Left ventricle myocardium inferior (tissue), 1 donor: Measurements from ENCODE around the gene MGAT1. TPM values are rescaled to one million over a fixed set of nuclear protein-coding genes. Genes with fewer than 3 reads are reported as not detected.

Experiments
- DNase-seq: peaks from one replicate; pipeline ENCODE4 v3.0.0-alpha.2; 2020
- H3K27ac ChIP-seq: fragments of 200-600 bp; replicated peaks from 2 replicates; pipeline ENCODE4 v1.8.0; 2021
- H3K27me3 ChIP-seq: fragments of 200-600 bp; 2 replicates; pipeline ENCODE4 v1.8.0; 2021; ENCODE audit warnings: low read depth
- H3K36me3 ChIP-seq: fragments of 200-600 bp; 2 replicates; pipeline ENCODE4 v1.8.0; 2021
- H3K4me1 ChIP-seq: fragments of 200-600 bp; 2 replicates; pipeline ENCODE4 v1.8.0; 2021
- H3K4me3 ChIP-seq: fragments of 200-600 bp; 2 replicates; pipeline ENCODE4 v1.8.0; 2021; ENCODE audit warnings: mild to moderate bottlenecking, moderate library complexity
- H3K9me3 ChIP-seq: fragments of 200-600 bp; replicated peaks from 2 replicates; pipeline ENCODE4 v1.8.0; 2021
- intact Hi-C: fragments of 100-400 bp; cut with micrococcal nuclease; formaldehyde crosslinking; loops from one replicate; pipeline ENCODE4 v1.11.0; 2022
- total RNA-seq: library from RNA; stranded (reverse); fragmentation: NEBNext Ultra II Directional; extraction: Animal tissue kit (Norgen Biotek cat#: 25700); gene quantifications from one replicate; pipeline ENCODE4 v1.2.1, GENCODE V29; 2021
- TF ChIP-seq, protein P1 (sequence below): fragments of 200-600 bp; IDR thresholded peaks from 2 replicates; pipeline ENCODE4 v1.8.0; 2021; ENCODE audit warnings: antibody characterized with exemption, mild to moderate bottlenecking, borderline replicate concordance
- donor health status: DM: no; HTN: yes; CAD: no; lungs with severe emphysema.

Gene MGAT1
- total RNA-seq, 1 donor from 2014 or later: 60.4 TPM

DNA sequence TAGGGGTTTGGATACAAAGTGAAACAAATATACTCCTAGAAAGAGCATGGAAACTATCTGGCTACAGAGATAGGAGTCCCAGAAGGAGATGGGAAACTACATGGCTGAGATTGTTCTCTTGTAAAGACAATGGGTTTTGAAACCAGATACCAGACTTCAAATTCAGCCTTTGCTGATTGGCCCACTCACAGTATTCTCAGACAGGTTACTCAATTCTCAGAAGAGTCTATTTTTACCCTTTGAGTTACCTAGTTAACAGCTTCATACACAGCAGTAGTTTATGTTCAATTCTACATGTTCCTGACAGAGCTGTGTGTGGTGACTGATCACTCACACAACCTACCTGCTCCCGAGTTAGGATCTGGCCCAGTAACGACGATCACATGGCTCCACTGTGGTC is 44.4 kb upstream of the MGAT1 start:
- H3K27ac ChIP-seq: no peak overlapping the region
- DNase-seq: no peak
- H3K4me1 ChIP-seq: peaks cover 2% of the 10 kb centered on the region
- TF ChIP-seq, protein P1, sequence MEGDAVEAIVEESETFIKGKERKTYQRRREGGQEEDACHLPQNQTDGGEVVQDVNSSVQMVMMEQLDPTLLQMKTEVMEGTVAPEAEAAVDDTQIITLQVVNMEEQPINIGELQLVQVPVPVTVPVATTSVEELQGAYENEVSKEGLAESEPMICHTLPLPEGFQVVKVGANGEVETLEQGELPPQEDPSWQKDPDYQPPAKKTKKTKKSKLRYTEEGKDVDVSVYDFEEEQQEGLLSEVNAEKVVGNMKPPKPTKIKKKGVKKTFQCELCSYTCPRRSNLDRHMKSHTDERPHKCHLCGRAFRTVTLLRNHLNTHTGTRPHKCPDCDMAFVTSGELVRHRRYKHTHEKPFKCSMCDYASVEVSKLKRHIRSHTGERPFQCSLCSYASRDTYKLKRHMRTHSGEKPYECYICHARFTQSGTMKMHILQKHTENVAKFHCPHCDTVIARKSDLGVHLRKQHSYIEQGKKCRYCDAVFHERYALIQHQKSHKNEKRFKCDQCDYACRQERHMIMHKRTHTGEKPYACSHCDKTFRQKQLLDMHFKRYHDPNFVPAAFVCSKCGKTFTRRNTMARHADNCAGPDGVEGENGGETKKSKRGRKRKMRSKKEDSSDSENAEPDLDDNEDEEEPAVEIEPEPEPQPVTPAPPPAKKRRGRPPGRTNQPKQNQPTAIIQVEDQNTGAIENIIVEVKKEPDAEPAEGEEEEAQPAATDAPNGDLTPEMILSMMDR: no peak
- no peak overlapping the region for H3K4me3 ChIP-seq
- H3K9me3 ChIP-seq: peaks cover 12% of the 10 kb centered on the region
- intact Hi-C loops: no loop called here
- H3K27me3 ChIP-seq: no peaks in the 10 kb centered on the region
- peaks cover 57% of the 10 kb centered on the region for H3K36me3 ChIP-seq

DNA sequence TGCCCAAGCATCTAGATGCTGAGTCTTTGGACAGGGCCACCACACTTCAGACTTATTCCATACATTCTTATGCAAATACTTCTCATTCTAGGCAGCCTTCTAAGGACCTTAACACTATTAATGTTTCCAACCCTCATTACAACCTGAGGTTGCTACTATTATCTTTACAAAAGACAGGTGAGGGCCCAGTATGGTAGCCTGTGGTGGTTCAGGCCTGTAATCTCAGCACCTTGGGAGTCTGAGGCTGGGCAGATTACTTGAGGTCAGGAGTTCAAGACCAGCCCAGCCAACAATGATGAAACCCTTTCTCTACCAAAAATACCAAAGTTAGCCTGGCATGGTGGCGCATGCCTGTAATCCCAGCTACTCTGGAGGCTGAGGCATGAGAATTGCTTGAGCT is 42.3 kb upstream of the MGAT1 start:
- H3K27ac ChIP-seq: no peak overlapping the region
- H3K36me3 ChIP-seq: peaks cover 35% of the 10 kb centered on the region
- intact Hi-C loops: no loop called here
- no peak overlapping the region for H3K4me3 ChIP-seq
- no peaks in the 10 kb centered on the region for H3K27me3 ChIP-seq
- peaks cover 7% of the 10 kb centered on the region for H3K9me3 ChIP-seq
- TF ChIP-seq, protein P1: no peak
- H3K4me1 ChIP-seq: no peaks in the 10 kb centered on the region
- no peak for DNase-seq

DNA sequence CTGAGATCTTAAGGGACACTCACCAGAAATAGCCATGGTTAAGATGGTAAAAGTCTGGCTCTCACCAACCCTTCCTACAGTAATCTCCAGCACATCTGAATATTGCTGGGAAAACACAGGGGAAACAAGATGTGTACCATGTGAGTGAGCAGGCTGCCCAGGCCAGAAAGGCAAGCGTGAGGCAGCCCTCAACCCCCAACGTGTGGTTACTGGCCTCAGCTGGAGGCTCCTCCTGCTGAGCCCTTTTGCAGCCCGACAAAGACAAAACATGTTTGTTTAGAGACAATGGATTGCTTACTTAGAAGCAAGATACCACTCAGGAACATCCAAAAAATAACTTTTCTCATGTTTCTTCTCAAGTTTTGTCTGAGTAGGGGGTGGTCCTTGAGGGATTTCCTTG is 41.8 kb upstream of the MGAT1 start:
- TF ChIP-seq, protein P1: no peak
- H3K27ac ChIP-seq: no peak overlapping the region
- intact Hi-C loops: no loop called here
- H3K4me1 ChIP-seq: no peaks in the 10 kb centered on the region
- peaks cover 31% of the 10 kb centered on the region for H3K36me3 ChIP-seq
- no peaks in the 10 kb centered on the region for H3K27me3 ChIP-seq
- H3K9me3 ChIP-seq: peaks cover 5% of the 10 kb centered on the region
- H3K4me3 ChIP-seq: no peak overlapping the region
- DNase-seq: no peak

DNA sequence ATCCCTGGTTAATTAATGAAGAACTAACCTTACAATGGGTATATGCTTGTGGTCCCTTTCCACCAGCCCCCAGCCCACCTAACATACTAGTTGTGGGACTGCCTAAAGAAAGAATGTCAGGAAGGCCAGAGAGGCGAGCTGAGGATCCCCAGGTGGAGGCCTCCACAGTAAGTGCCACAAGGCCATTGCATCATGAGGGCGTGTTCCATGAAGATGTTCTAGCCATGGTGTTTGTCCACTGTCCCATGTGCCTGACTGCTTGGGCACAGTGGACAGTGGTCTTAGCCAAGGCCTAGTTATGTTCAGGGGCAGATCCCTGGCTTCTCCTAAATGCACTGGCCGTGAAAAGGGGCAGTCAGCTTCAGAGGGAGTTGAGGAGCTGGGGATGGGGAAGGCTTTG is 37.3 kb upstream of the MGAT1 start:
- DNase-seq: no peak
- peaks cover 2% of the 10 kb centered on the region for H3K4me1 ChIP-seq
- no peaks in the 10 kb centered on the region for H3K27me3 ChIP-seq
- H3K36me3 ChIP-seq: peaks cover 30% of the 10 kb centered on the region
- H3K9me3 ChIP-seq: peaks cover 5% of the 10 kb centered on the region
- TF ChIP-seq, protein P1: no peak
- H3K27ac ChIP-seq: no peak overlapping the region
- intact Hi-C loops: no loop called here
- no peak overlapping the region for H3K4me3 ChIP-seq

DNA sequence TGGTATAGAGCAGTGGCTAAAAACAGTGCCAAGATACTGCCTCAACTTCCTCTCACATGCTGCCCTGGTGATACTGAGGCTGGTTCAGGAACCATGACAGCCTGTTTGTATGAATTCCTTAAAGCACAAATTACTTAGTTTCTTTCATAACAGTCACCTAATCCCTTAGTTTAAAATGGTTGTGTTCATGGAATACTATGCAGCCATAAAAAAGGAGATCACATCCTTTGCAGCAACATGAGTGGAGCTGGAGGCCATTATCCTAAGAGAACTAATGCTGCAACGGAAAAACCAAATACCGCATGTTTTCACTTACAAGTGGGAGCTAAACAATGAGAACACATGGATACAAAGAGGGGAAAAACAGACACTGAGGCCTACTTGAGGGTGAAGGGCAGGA is 36.6 kb upstream of the MGAT1 start:
- intact Hi-C loops: no loop called here
- peaks cover 9% of the 10 kb centered on the region for H3K4me1 ChIP-seq

More for the DNA sequence above, 36.6 kb upstream of the MGAT1 start:
- no peak overlapping the region for H3K4me3 ChIP-seq
- H3K36me3 ChIP-seq: peaks cover 37% of the 10 kb centered on the region
- TF ChIP-seq, protein P1: no peak
- H3K9me3 ChIP-seq: peaks cover 5% of the 10 kb centered on the region
- no peaks in the 10 kb centered on the region for H3K27me3 ChIP-seq
- H3K27ac ChIP-seq: no peak overlapping the region
- no peak for DNase-seq
